Measurements from ENCODE around the gene MTMR1. TPM values are rescaled to one million over a fixed set of nuclear protein-coding genes. Genes with fewer than 3 reads are reported as not detected.

MTMR1 gene
- total RNA-seq, 2 donors from 2014 or later = 10.2 to 21.0 TPM

GRCh38 chrX:150768132-150768485 lies 74.9 kb downstream of the MTMR1 start:
- H3K4me3 ChIP-seq = no peak overlapping the region
- DNase-seq (ENCODE audit: low spot score) = no peak
- H3K27ac ChIP-seq = no peak overlapping the region
- H3K27me3 ChIP-seq = no peaks in the 10 kb centered on the region
- no peaks in the 10 kb centered on the region for H3K36me3 ChIP-seq
- TF ChIP-seq, protein P1, sequence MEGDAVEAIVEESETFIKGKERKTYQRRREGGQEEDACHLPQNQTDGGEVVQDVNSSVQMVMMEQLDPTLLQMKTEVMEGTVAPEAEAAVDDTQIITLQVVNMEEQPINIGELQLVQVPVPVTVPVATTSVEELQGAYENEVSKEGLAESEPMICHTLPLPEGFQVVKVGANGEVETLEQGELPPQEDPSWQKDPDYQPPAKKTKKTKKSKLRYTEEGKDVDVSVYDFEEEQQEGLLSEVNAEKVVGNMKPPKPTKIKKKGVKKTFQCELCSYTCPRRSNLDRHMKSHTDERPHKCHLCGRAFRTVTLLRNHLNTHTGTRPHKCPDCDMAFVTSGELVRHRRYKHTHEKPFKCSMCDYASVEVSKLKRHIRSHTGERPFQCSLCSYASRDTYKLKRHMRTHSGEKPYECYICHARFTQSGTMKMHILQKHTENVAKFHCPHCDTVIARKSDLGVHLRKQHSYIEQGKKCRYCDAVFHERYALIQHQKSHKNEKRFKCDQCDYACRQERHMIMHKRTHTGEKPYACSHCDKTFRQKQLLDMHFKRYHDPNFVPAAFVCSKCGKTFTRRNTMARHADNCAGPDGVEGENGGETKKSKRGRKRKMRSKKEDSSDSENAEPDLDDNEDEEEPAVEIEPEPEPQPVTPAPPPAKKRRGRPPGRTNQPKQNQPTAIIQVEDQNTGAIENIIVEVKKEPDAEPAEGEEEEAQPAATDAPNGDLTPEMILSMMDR (IDR thresholded peaks at IDR 0.05) = no peak
- peaks cover 0 to 9% of the 10 kb centered on the region in 2 donors for H3K4me1 ChIP-seq
- no peaks in the 10 kb centered on the region for H3K9me3 ChIP-seq

- H3K27ac ChIP-seq = no peak overlapping the region
- H3K4me1 ChIP-seq = peaks cover 0 to 9% of the 10 kb centered on the region in 2 donors
- TF ChIP-seq, protein P1 (IDR thresholded peaks at IDR 0.05) = no peak
These were observed 75.5 kb downstream of the MTMR1 start for GRCh38 chrX:150768580-150769190.

DNA sequence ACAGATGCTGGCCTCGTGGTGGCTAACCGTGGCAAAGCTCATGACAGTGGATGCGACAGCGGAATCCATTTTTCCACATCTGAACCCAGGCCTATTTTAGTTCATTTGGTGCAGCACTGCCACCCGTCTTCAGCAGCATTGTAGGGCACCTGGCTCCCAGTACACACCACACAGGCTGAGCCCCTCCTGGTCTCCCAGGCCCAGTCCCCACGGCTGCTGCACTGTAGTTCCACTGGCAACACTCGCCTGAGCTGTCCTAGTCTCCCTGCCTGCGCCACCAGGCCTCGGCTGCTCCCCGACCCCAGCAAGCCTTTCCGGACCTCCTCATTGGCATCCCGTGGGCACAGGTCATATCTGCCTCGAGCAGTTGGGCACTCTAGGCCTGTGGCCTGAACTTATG lies 76.2 kb downstream of the MTMR1 start:
- H3K36me3 ChIP-seq = no peaks in the 10 kb centered on the region
- H3K27ac ChIP-seq = no peak overlapping the region
- TF ChIP-seq, protein P1 (IDR thresholded peaks at IDR 0.05) = no peak
- no peak overlapping the region for H3K4me3 ChIP-seq
- peaks cover 0 to 9% of the 10 kb centered on the region in 2 donors for H3K4me1 ChIP-seq
- no peaks in the 10 kb centered on the region for H3K27me3 ChIP-seq
- H3K9me3 ChIP-seq = no peaks in the 10 kb centered on the region
- DNase-seq (ENCODE audit: low spot score) = no peak

More at GRCh38 chrX:150768580-150769190, 75.5 kb downstream of the MTMR1 start:
- Histone ChIP-seq H3K4me3 (no peak overlapping the region), H3K36me3 (no peaks in the 10 kb centered on the region), H3K27me3 (no peaks in the 10 kb centered on the region), H3K9me3 (no peaks in the 10 kb centered on the region)
- no peak for DNase-seq (ENCODE audit: low spot score)

DNA sequence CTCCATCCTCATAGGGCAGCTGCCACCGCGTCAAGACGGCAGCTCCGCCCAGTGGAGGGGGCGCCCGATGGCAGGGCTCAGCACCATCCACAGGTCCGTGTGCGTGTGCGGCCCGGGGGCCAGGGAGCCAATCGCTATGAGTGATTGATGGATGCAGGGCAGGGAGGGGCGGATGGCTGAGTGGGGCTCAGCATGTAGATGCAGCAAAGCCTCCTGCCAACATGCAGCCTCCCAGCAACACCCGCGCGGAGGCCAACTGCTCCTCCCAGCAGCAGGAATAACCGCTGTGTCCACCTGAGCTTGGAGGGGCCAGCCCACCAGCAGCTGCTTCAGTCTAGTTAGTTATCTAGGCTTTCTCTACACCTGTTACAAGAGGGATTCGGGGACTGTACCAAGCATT lies 77.4 kb downstream of the MTMR1 start:
- H3K27me3 ChIP-seq = no peaks in the 10 kb centered on the region
- H3K36me3 ChIP-seq = no peaks in the 10 kb centered on the region
- DNase-seq (ENCODE audit: low spot score) = no peak
- no peaks in the 10 kb centered on the region for H3K9me3 ChIP-seq
- H3K4me3 ChIP-seq = no peak overlapping the region
- TF ChIP-seq, protein P1 (IDR thresholded peaks at IDR 0.05) = no peak
- peaks cover 0 to 9% of the 10 kb centered on the region in 2 donors for H3K4me1 ChIP-seq
- H3K27ac ChIP-seq = no peak overlapping the region

GRCh38 chrX:150771116-150771515 lies 77.9 kb downstream of the MTMR1 start:
- Histone ChIP-seq H3K27me3 (no peaks in the 10 kb centered on the region), H3K36me3 (no peaks in the 10 kb centered on the region), H3K4me3 (no peak overlapping the region), H3K9me3 (no peaks in the 10 kb centered on the region), H3K27ac (no peak overlapping the region), H3K4me1 (peaks cover 0 to 9% of the 10 kb centered on the region in 2 donors)
- TF ChIP-seq, protein P1 (IDR thresholded peaks at IDR 0.05) = no peak
- DNase-seq (ENCODE audit: low spot score) = no peak
